GM03348 (cell line): ENCODE results near the gene CMTM6.
"Not testable (repeated sequence)": the region's sequence is repeated elsewhere in the genome, so short reads cannot be mapped to it uniquely, and the experiment has no call there.

Experiments
- DNase-seq: peaks from one replicate; pipeline ENCODE4 v3.0.0; 2012; ENCODE audit warnings: low spot score

The CMTM6 gene

GRCh38 chr3:32499585-32499984, 3.1 kb downstream of the CMTM6 start:
- DNase-seq = no peak

GRCh38 chr3:32498992-32499391, 3.7 kb downstream of the CMTM6 start:
- DNase-seq = no peak

- no peak for DNase-seq
These were observed 4.4 kb downstream of the CMTM6 start for GRCh38 chr3:32498252-32498651.

GRCh38 chr3:32495609-32496008, 7.0 kb downstream of the CMTM6 start:
- no peak for DNase-seq

- no peak for DNase-seq
These were observed 7.6 kb downstream of the CMTM6 start for GRCh38 chr3:32495085-32495484.

- no peak for DNase-seq
These were observed 8.9 kb downstream of the CMTM6 start for GRCh38 chr3:32493437-32494414.

GRCh38 chr3:32492684-32493436, 9.8 kb downstream of the CMTM6 start:
- DNase-seq = no peak

- DNase-seq = no peak
These were observed 14.1 kb downstream of the CMTM6 start for GRCh38 chr3:32488474-32489008.

- DNase-seq = no peak
These were observed 14.7 kb downstream of the CMTM6 start for GRCh38 chr3:32487781-32488473.

- DNase-seq = no peak
These were observed 18.2 kb downstream of the CMTM6 start for GRCh38 chr3:32484436-32484835.

- DNase-seq = no peak
These were observed 18.9 kb downstream of the CMTM6 start for GRCh38 chr3:32483772-32484171.

- no peak for DNase-seq
These were observed 20.0 kb downstream of the CMTM6 start for GRCh38 chr3:32482693-32483092.

GRCh38 chr3:32481791-32482631, 20.6 kb downstream of the CMTM6 start:
- no peak for DNase-seq

GRCh38 chr3:32480604-32481003, 22.0 kb downstream of the CMTM6 start:
- DNase-seq = no peak

GRCh38 chr3:32474201-32474600, 28.5 kb downstream of the CMTM6 start:
- no peak for DNase-seq

GRCh38 chr3:32472151-32472550, 30.5 kb downstream of the CMTM6 start:
- not testable (repeated sequence) for DNase-seq

GRCh38 chr3:32471246-32471645, 31.4 kb downstream of the CMTM6 start:
- DNase-seq = no peak

- no peak for DNase-seq
These were observed 32.3 kb downstream of the CMTM6 start for GRCh38 chr3:32470362-32470761.

- no peak for DNase-seq
These were observed 33.3 kb downstream of the CMTM6 start for GRCh38 chr3:32469151-32469874.

- DNase-seq = peak; percentile 92
These were observed 35.1 kb downstream of the CMTM6 start for GRCh38 chr3:32467333-32468070.
